H9 (cell line): ENCODE data around the gene SIPA1. TPM values are rescaled to one million over a fixed set of nuclear protein-coding genes. Genes with fewer than 3 reads are reported as not detected.

Source experiments
- DNase-seq: peaks from one replicate; pipeline ENCODE4 v3.0.0-alpha.2; 2017
- H2AFZ ChIP-seq: one replicate; pipeline ENCODE4 v1.6.1; 2013; ENCODE audit warnings: mild to moderate bottlenecking, low read length, control low read depth, moderate library complexity
- H2AK5ac ChIP-seq: 2 replicates; pipeline ENCODE4 v1.6.1; 2013; ENCODE audit warnings: low read length, control low read depth, mixed read lengths; ENCODE audit not compliant: insufficient read length
- H2BK120ac ChIP-seq: one replicate; pipeline ENCODE4 v1.6.1; 2013; ENCODE audit warnings: low read depth, mild to moderate bottlenecking, low read length, control low read depth, inconsistent platforms; ENCODE audit not compliant: poor library complexity, severe bottlenecking
- H2BK12ac ChIP-seq: 2 replicates; pipeline ENCODE4 v1.6.1; 2013; ENCODE audit warnings: low read length, control low read depth, mixed read lengths, low read depth; ENCODE audit not compliant: insufficient read length
- H2BK15ac ChIP-seq: 2 replicates; pipeline ENCODE4 v1.6.1; 2013; ENCODE audit warnings: low read depth, low read length, control low read depth
- H2BK20ac ChIP-seq: one replicate; pipeline ENCODE4 v1.6.1; 2013; ENCODE audit warnings: low read depth, mild to moderate bottlenecking, low read length, control low read depth, inconsistent platforms; ENCODE audit not compliant: poor library complexity, severe bottlenecking
- H2BK5ac ChIP-seq: 2 replicates; pipeline ENCODE4 v1.6.1; 2013; ENCODE audit warnings: low read length, control low read depth, mixed read lengths; ENCODE audit not compliant: insufficient read length
- H3K14ac ChIP-seq: 2 replicates; pipeline ENCODE4 v1.6.1; 2013; ENCODE audit warnings: low read length, control low read depth; ENCODE audit not compliant: insufficient read depth
- H3K18ac ChIP-seq: 2 replicates; pipeline ENCODE4 v1.6.1; 2013; ENCODE audit warnings: low read depth, mild to moderate bottlenecking, mixed read lengths, low read length, control low read depth; ENCODE audit not compliant: insufficient read length
- H3K23ac ChIP-seq: 2 replicates; pipeline ENCODE4 v1.6.1; 2013; ENCODE audit warnings: low read length, control low read depth, mixed read lengths, low read depth; ENCODE audit not compliant: insufficient read length
- H3K23me2 ChIP-seq: 2 replicates; pipeline ENCODE4 v1.6.1; 2013; ENCODE audit warnings: low read depth, mild to moderate bottlenecking, mixed read lengths, low read length, control low read depth; ENCODE audit not compliant: insufficient read length, poor library complexity, severe bottlenecking
- H3K27ac ChIP-seq: 2 replicates; pipeline ENCODE4 v1.5.1; 2013; ENCODE audit warnings: low read length, control low read depth, mixed read lengths, low read depth; ENCODE audit not compliant: insufficient read length
- H3K27me3 ChIP-seq: 2 replicates; pipeline ENCODE4 v1.6.1; 2013; ENCODE audit warnings: low read length, control low read depth, inconsistent platforms; ENCODE audit not compliant: insufficient read depth
- H3K4ac ChIP-seq: 2 replicates; pipeline ENCODE4 v1.6.1; 2013; ENCODE audit warnings: low read depth, mild to moderate bottlenecking, control low read depth, inconsistent platforms, low read length, moderate library complexity
- H3K4me1 ChIP-seq: 2 replicates; pipeline ENCODE4 v1.6.1; 2013; ENCODE audit warnings: low read length, control low read depth, inconsistent platforms; ENCODE audit not compliant: insufficient read depth
- H3K4me2 ChIP-seq: 2 replicates; pipeline ENCODE4 v1.6.1; 2013; ENCODE audit warnings: low read length, control low read depth, mixed read lengths; ENCODE audit not compliant: insufficient read length, insufficient read depth
- H3K56ac ChIP-seq: 2 replicates; pipeline ENCODE4 v1.6.1; 2013; ENCODE audit warnings: low read depth, mild to moderate bottlenecking, mixed read lengths, low read length, control low read depth; ENCODE audit not compliant: insufficient read length
- H3K79me1 ChIP-seq: 2 replicates; pipeline ENCODE4 v1.6.1; 2013; ENCODE audit warnings: low read depth, mild to moderate bottlenecking, moderate library complexity, low read length, control low read depth, inconsistent platforms; ENCODE audit not compliant: insufficient read depth, poor library complexity, severe bottlenecking
- H3K79me2 ChIP-seq: 2 replicates; pipeline ENCODE4 v1.6.1; 2013; ENCODE audit warnings: low read length, control low read depth, inconsistent platforms; ENCODE audit not compliant: insufficient read depth
- H3K9ac ChIP-seq: 2 replicates; pipeline ENCODE4 v1.6.1; 2013; ENCODE audit warnings: low read length, control low read depth, mixed read lengths; ENCODE audit not compliant: insufficient read length; ENCODE audit errors: extremely low read depth
- H3K9me3 ChIP-seq: one replicate; pipeline ENCODE4 v1.6.1; 2013; ENCODE audit warnings: low read depth, low read length, inconsistent platforms; ENCODE audit not compliant: control insufficient read depth
- H3T11ph ChIP-seq: one replicate; pipeline ENCODE4 v1.6.1; 2013; ENCODE audit warnings: mild to moderate bottlenecking, low read length, control low read depth, inconsistent platforms
- H4K20me1 ChIP-seq: one replicate; pipeline ENCODE4 v1.6.1; 2013; ENCODE audit not compliant: control insufficient read depth, insufficient read length, insufficient read depth
- H4K5ac ChIP-seq: 2 replicates; pipeline ENCODE4 v1.6.1; 2013; ENCODE audit warnings: low read depth, mild to moderate bottlenecking, mixed read lengths, low read length, control low read depth; ENCODE audit not compliant: insufficient read length
- H4K8ac ChIP-seq: replicated peaks from 2 replicates; pipeline ENCODE4 v1.6.1; 2013; ENCODE audit warnings: low read length, control low read depth, mixed read lengths, low read depth; ENCODE audit not compliant: insufficient read length
- H4K91ac ChIP-seq: 2 replicates; pipeline ENCODE4 v1.6.1; 2013; ENCODE audit warnings: low read depth, mild to moderate bottlenecking, moderate library complexity, mixed read lengths, low read length, control low read depth; ENCODE audit not compliant: insufficient read length
- H3K27ac Mint-ChIP-seq, 3 experiments: 2 replicates in 2 of 3; 3 replicates in 1 of 3; pipeline ENCODE4 v1.8.0; 2020 to 2021; ENCODE audit warnings: mixed read lengths in 3 of 3, mild to moderate bottlenecking in 1 of 3, moderate library complexity in 1 of 3
- H3K27me3 Mint-ChIP-seq: 2 replicates; pipeline ENCODE4 v1.8.0; 2021; ENCODE audit warnings: low read depth, mild to moderate bottlenecking, moderate library complexity, mixed read lengths
- H3K36me3 Mint-ChIP-seq, 3 experiments: 2 replicates in 2 of 3; 3 replicates in 1 of 3; pipeline ENCODE4 v1.8.0; 2020 to 2021; ENCODE audit warnings: low read depth in 3 of 3, mixed read lengths in 3 of 3; ENCODE audit not compliant: insufficient read depth in 1 of 3
- H3K4me1 Mint-ChIP-seq, 2 experiments: 2 replicates each; pipeline ENCODE4 v1.8.0; 2020; ENCODE audit warnings: mixed read lengths in 2 of 2
- H3K4me3 Mint-ChIP-seq, 2 experiments: 2 replicates in 1 of 2; 3 replicates in 1 of 2; pipeline ENCODE4 v1.8.0; 2020 to 2021; ENCODE audit warnings: mild to moderate bottlenecking in 2 of 2, mixed read lengths in 2 of 2, moderate library complexity in 1 of 2
- H3K9me3 Mint-ChIP-seq, 2 experiments: 2 replicates in 1 of 2; 3 replicates in 1 of 2; pipeline ENCODE4 v1.8.0; 2020; ENCODE audit warnings: mild to moderate bottlenecking in 2 of 2, mixed read lengths in 2 of 2, moderate library complexity in 1 of 2
- CTCF ChIP-seq: fragments of 200-600 bp; sonication (generic); conservative IDR thresholded peaks from 3 replicates; pipeline ENCODE4 v1.8.0; 2021; ENCODE audit warnings: antibody characterized with exemption, mild to moderate bottlenecking
- WGBS: extraction: QIAGEN DNeasy Blood & Tissue Kit; methylation state at CpG from one replicate; pipeline ENCODE4 v1.1.7; 2013; ENCODE audit warnings: missing lambda C conversion rate, low lambda C conversion rate, mixed read lengths; ENCODE audit not compliant: insufficient read length; ENCODE audit errors: extremely low coverage; 5-methylcytosine and 5-hydroxymethylcytosine counted together
- total RNA-seq: library from RNA; stranded (reverse); gene quantifications from 2 replicates; pipeline ENCODE4 v1.2.1, GENCODE V29; 2021

SIPA1 gene
- total RNA-seq, 1 experiment from 2014 or later: 32.0 TPM

- Histone ChIP-seq H4K8ac (no peak overlapping the region), H3K18ac (no peak overlapping the region), H3K4ac (no peak overlapping the region), H3K4me1 (peaks cover 4% of the 10 kb centered on the region; the same call in 1 of the 2 replicates), H2BK12ac (no peak overlapping the region), H2AK5ac (no peak overlapping the region), H2BK120ac (no peak overlapping the region), H3K27ac (no peak overlapping the region), H3K23me2 (peaks cover 4% of the 10 kb centered on the region), H2BK5ac (no peak overlapping the region), H3K79me1 (peaks cover 3% of the 10 kb centered on the region), H2BK20ac (no peak overlapping the region), H4K5ac (no peak overlapping the region), H3K23ac (no peak overlapping the region), H3K79me2 (no peaks in the 10 kb centered on the region), H2BK15ac (no peak overlapping the region), H3K9ac (no peak overlapping the region), H3T11ph (no peak overlapping the region), H3K56ac (no peak overlapping the region), H4K91ac (no peak overlapping the region), H3K9me3 (no peaks in the 10 kb centered on the region), H3K14ac (no peak overlapping the region), H3K27me3 (no peaks in the 10 kb centered on the region), H2AFZ (no peak overlapping the region), H3K4me2 (no peak overlapping the region), H4K20me1 (no peaks in the 10 kb centered on the region)
- no peak for DNase-seq
- no CpG with 5 or more reads among the region's 16 CpGs for WGBS
- Mint-ChIP-seq H3K4me3 (no peak overlapping the region), H3K9me3 (no peaks in the 10 kb centered on the region), H3K36me3 (peaks cover 39 to 68% (median 58%) of the 10 kb centered on the region in 3 experiments; a peak in 6 of 7 replicates), H3K27me3 (peaks cover 1% of the 10 kb centered on the region; the same call in 1 of the 2 replicates), H3K27ac (no peak overlapping the region), H3K4me1 (peaks cover 17 to 20% of the 10 kb centered on the region in 2 experiments)
- TF ChIP-seq CTCF: no peak
These were observed 17.9 kb downstream of the SIPA1 start for GRCh38 chr11:65655570-65656332.
